Activated naive CD8-positive, alpha-beta T cell treated with anti-CD3 and anti-CD28 coated beads, Interleukin-2, amount 50 U/mL, for 24 hours (primary cell): ENCODE measurements around the gene CCDC102B.

Experiments
- ATAC-seq: fragments of 150-1000 bp; cut with Tn5 transposase; one replicate; pipeline ENCODE4 v1.10.0; 2021
- DNase-seq: peaks from one replicate; pipeline ENCODE4 v3.0.0; 2021
- H3K27ac Mint-ChIP-seq: one replicate; pipeline ENCODE4 v1.8.0; 2021; ENCODE audit warnings: mild to moderate bottlenecking, mixed read lengths
- H3K27me3 Mint-ChIP-seq: one replicate; pipeline ENCODE4 v1.8.0; 2021; ENCODE audit warnings: mixed read lengths
- H3K36me3 Mint-ChIP-seq: one replicate; pipeline ENCODE4 v1.8.0; 2021; ENCODE audit warnings: low read depth, mixed read lengths
- H3K4me1 Mint-ChIP-seq: one replicate; pipeline ENCODE4 v1.8.0; 2021; ENCODE audit warnings: mixed read lengths
- H3K4me3 Mint-ChIP-seq: one replicate; pipeline ENCODE4 v1.8.0; 2021; ENCODE audit warnings: mild to moderate bottlenecking, moderate library complexity, mixed read lengths
- H3K9me3 Mint-ChIP-seq: one replicate; pipeline ENCODE4 v1.8.0; 2021; ENCODE audit warnings: mixed read lengths

Gene CCDC102B

GRCh38 chr18:68793951-68794350 is 3.9 kb upstream of the CCDC102B start:
- DNase-seq, result no peak
- Mint-ChIP-seq H3K27me3 (no peaks in the 10 kb centered on the region), H3K36me3 (no peaks in the 10 kb centered on the region), H3K27ac (no peak overlapping the region), H3K4me1 (no peaks in the 10 kb centered on the region), H3K9me3 (no peaks in the 10 kb centered on the region), H3K4me3 (no peak overlapping the region)
- no peak for ATAC-seq

- no peak for ATAC-seq
- no peak overlapping the region for H3K4me3 Mint-ChIP-seq
- no peak for DNase-seq
- H3K36me3 Mint-ChIP-seq, result no peaks in the 10 kb centered on the region
- H3K27me3 Mint-ChIP-seq, result no peaks in the 10 kb centered on the region
- no peaks in the 10 kb centered on the region for H3K9me3 Mint-ChIP-seq
- no peaks in the 10 kb centered on the region for H3K4me1 Mint-ChIP-seq
- H3K27ac Mint-ChIP-seq, result no peak overlapping the region
Observed at GRCh38 chr18:68796936-68797690, 767 bp upstream of the CCDC102B start.

- Mint-ChIP-seq H3K4me3 (no peak overlapping the region), H3K4me1 (no peaks in the 10 kb centered on the region), H3K36me3 (no peaks in the 10 kb centered on the region), H3K27ac (no peak overlapping the region), H3K27me3 (no peaks in the 10 kb centered on the region), H3K9me3 (no peaks in the 10 kb centered on the region)
- no peak for DNase-seq
- ATAC-seq, result no peak
Observed at GRCh38 chr18:68800075-68800474, 2.2 kb downstream of the CCDC102B start.

GRCh38 chr18:68803356-68803755 is 5.5 kb downstream of the CCDC102B start:
- Mint-ChIP-seq H3K4me1 (no peaks in the 10 kb centered on the region), H3K27ac (no peak overlapping the region), H3K4me3 (no peak overlapping the region), H3K27me3 (no peaks in the 10 kb centered on the region), H3K36me3 (no peaks in the 10 kb centered on the region), H3K9me3 (no peaks in the 10 kb centered on the region)
- ATAC-seq (no peak), DNase-seq (no peak)

- ATAC-seq (no peak), DNase-seq (no peak)
- Mint-ChIP-seq H3K27me3 (peaks cover 2% of the 10 kb centered on the region), H3K4me1 (no peaks in the 10 kb centered on the region), H3K4me3 (no peak overlapping the region), H3K9me3 (no peaks in the 10 kb centered on the region), H3K36me3 (no peaks in the 10 kb centered on the region), H3K27ac (no peak overlapping the region)
Observed at GRCh38 chr18:68817584-68817983, 19.7 kb downstream of the CCDC102B start.

GRCh38 chr18:68818584-68818983 is 20.7 kb downstream of the CCDC102B start:
- H3K27me3 Mint-ChIP-seq, result no peaks in the 10 kb centered on the region
- no peaks in the 10 kb centered on the region for H3K36me3 Mint-ChIP-seq
- no peak overlapping the region for H3K4me3 Mint-ChIP-seq
- H3K27ac Mint-ChIP-seq, result no peak overlapping the region
- DNase-seq, result no peak
- no peak for ATAC-seq
- H3K9me3 Mint-ChIP-seq, result no peaks in the 10 kb centered on the region
- no peaks in the 10 kb centered on the region for H3K4me1 Mint-ChIP-seq

GRCh38 chr18:68822926-68823325 is 25.0 kb downstream of the CCDC102B start:
- no peaks in the 10 kb centered on the region for H3K27me3 Mint-ChIP-seq
- no peaks in the 10 kb centered on the region for H3K9me3 Mint-ChIP-seq
- DNase-seq (no peak), ATAC-seq (no peak)
- no peak overlapping the region for H3K4me3 Mint-ChIP-seq
- H3K4me1 Mint-ChIP-seq, result no peaks in the 10 kb centered on the region
- H3K36me3 Mint-ChIP-seq, result no peaks in the 10 kb centered on the region
- no peak overlapping the region for H3K27ac Mint-ChIP-seq

- H3K9me3 Mint-ChIP-seq, result no peaks in the 10 kb centered on the region
- no peak for DNase-seq
- H3K4me1 Mint-ChIP-seq, result no peaks in the 10 kb centered on the region
- no peak overlapping the region for H3K27ac Mint-ChIP-seq
- ATAC-seq, result no peak
- no peaks in the 10 kb centered on the region for H3K27me3 Mint-ChIP-seq
- no peaks in the 10 kb centered on the region for H3K36me3 Mint-ChIP-seq
- H3K4me3 Mint-ChIP-seq, result no peak overlapping the region
Observed at GRCh38 chr18:68826121-68826520, 28.2 kb downstream of the CCDC102B start.

- H3K4me3 Mint-ChIP-seq, result no peak overlapping the region
- no peaks in the 10 kb centered on the region for H3K4me1 Mint-ChIP-seq
- ATAC-seq, result no peak
- no peak overlapping the region for H3K27ac Mint-ChIP-seq
- no peaks in the 10 kb centered on the region for H3K27me3 Mint-ChIP-seq
- no peaks in the 10 kb centered on the region for H3K9me3 Mint-ChIP-seq
- H3K36me3 Mint-ChIP-seq, result no peaks in the 10 kb centered on the region
- DNase-seq, result no peak
Observed at GRCh38 chr18:68830256-68831045, 32.6 kb downstream of the CCDC102B start.

- DNase-seq (no peak), ATAC-seq (no peak)
- no peak overlapping the region for H3K27ac Mint-ChIP-seq
- H3K27me3 Mint-ChIP-seq, result no peaks in the 10 kb centered on the region
- no peaks in the 10 kb centered on the region for H3K4me1 Mint-ChIP-seq
- H3K4me3 Mint-ChIP-seq, result no peak overlapping the region
- no peaks in the 10 kb centered on the region for H3K9me3 Mint-ChIP-seq
- H3K36me3 Mint-ChIP-seq, result no peaks in the 10 kb centered on the region
Observed at GRCh38 chr18:68833756-68834155, 35.9 kb downstream of the CCDC102B start.

- DNase-seq (no peak), ATAC-seq (no peak)
- Mint-ChIP-seq H3K4me3 (no peak overlapping the region), H3K36me3 (no peaks in the 10 kb centered on the region), H3K4me1 (no peaks in the 10 kb centered on the region), H3K27me3 (no peaks in the 10 kb centered on the region), H3K9me3 (no peaks in the 10 kb centered on the region), H3K27ac (no peak overlapping the region)
Observed at GRCh38 chr18:68837665-68838451, 40.0 kb downstream of the CCDC102B start.

GRCh38 chr18:68839701-68840100 is 41.8 kb downstream of the CCDC102B start:
- DNase-seq (no peak), ATAC-seq (no peak)
- Mint-ChIP-seq H3K27ac (no peak overlapping the region), H3K36me3 (no peaks in the 10 kb centered on the region), H3K4me1 (no peaks in the 10 kb centered on the region), H3K27me3 (no peaks in the 10 kb centered on the region), H3K4me3 (no peak overlapping the region), H3K9me3 (no peaks in the 10 kb centered on the region)

GRCh38 chr18:68840554-68841263 is 42.8 kb downstream of the CCDC102B start:
- DNase-seq (no peak), ATAC-seq (no peak)
- H3K27ac Mint-ChIP-seq, result no peak overlapping the region
- no peaks in the 10 kb centered on the region for H3K36me3 Mint-ChIP-seq
- no peaks in the 10 kb centered on the region for H3K4me1 Mint-ChIP-seq
- H3K27me3 Mint-ChIP-seq, result no peaks in the 10 kb centered on the region
- H3K9me3 Mint-ChIP-seq, result no peaks in the 10 kb centered on the region
- H3K4me3 Mint-ChIP-seq, result no peak overlapping the region

GRCh38 chr18:68841301-68841700 is 43.4 kb downstream of the CCDC102B start:
- ATAC-seq (no peak), DNase-seq (no peak)
- H3K27ac Mint-ChIP-seq, result no peak overlapping the region
- no peaks in the 10 kb centered on the region for H3K9me3 Mint-ChIP-seq
- no peaks in the 10 kb centered on the region for H3K36me3 Mint-ChIP-seq
- no peaks in the 10 kb centered on the region for H3K27me3 Mint-ChIP-seq
- H3K4me1 Mint-ChIP-seq, result no peaks in the 10 kb centered on the region
- no peak overlapping the region for H3K4me3 Mint-ChIP-seq
